NCI-H1930 (cell line): ENCODE data around the gene SOX21.

Experiments used
- DNase-seq, 2 experiments: peaks; one replicate each; lab custom pipeline; 2025; lab: John Stamatoyannopoulos, UW

SOX21 gene

DNA sequence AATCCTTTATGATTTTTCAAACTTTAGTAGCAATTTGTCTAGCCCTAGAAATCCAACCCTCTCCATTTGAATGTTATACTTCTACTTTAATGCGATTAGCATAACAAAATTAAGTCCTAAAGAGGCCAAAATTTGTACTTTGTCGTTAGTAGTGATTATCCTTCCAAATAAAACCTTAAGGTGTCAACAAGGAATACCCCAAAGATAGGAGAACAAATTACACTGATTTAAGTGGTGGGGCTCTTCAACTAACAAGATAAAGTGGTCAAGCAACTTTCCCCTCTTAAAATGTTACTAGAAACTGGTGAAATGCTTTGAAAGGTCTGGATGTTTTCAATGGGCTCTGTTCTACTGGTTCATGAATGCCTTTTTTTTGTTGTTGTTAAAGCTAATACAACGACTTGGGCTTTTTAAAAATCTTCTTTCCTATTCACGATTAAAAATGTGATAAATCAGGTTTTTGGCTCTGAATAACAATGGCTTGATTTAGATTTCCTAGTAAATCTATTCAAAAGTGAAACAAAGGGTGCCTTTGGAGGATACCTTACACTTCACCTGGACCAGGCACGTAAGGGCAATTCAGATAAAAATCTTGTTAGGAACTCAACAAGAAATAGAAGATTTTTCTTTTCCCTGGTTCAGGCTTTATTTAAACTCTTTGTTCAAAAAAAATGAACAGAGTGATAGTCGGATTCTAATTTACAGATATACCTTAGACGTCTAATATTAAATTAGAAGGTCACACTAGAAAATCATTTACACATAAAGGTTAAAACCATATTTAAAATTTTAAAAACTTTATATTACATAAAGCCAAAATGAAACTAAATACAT, 3.1 kb downstream of the SOX21 start:
- DNase-seq = no peak

- no peak for DNase-seq
Observed at GRCh38 chr13:94708031-94708859, 4.1 kb downstream of the SOX21 start.

- peak; percentile 45 to 50 for DNase-seq
Observed at GRCh38 chr13:94707400-94708021, 4.8 kb downstream of the SOX21 start.

- DNase-seq = peak; percentile 84 to 98
Observed at GRCh38 chr13:94706843-94707399, 5.4 kb downstream of the SOX21 start.

- no peak for DNase-seq
Observed at GRCh38 chr13:94706101-94706842, 6.1 kb downstream of the SOX21 start.

DNA sequence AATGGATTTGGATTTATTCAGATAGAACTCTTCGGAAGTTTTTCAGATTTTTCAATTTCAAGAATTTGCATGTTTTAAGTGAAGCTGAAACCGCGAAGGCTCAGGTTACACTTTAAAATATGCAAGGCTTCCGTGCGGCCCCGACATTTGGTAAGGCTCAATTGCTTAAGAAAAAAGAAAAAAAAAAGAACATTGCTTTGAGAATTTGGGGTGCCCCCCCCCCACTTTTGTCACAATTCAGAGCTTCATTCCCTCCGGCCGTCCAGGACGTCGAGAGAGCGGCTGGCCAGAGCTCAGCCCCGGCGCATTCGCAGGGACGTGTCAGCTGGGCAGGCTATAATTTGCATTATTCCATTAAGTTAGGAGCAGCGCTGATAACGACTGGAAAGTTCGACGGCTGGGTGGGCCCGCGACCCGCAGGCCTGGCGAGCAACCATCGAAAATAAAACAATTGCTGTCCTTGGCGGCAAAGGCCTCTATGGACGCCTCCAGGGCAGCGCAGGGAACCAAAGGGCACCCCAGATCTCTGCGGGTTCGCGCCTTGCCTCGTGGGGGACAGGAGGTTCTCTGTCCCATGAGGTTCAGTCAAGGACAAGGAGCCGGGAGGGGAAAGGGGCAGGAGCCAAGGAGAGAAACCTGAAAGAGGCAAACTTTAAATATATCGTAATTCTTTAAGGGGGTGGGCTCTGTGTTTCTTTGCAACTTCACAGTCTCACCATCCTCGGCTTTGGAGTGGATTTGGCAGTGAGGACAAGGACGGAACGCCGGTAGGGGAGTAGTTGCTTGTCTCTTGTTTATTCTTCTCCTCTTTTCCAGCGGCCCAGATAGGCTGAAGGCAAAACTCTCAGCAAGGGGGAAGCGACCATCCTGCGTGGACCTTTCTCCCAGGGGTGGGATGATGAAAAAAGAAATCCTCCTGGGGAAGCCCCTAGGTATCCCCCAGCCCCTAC, 7.0 kb downstream of the SOX21 start:
- no peak for DNase-seq

DNA sequence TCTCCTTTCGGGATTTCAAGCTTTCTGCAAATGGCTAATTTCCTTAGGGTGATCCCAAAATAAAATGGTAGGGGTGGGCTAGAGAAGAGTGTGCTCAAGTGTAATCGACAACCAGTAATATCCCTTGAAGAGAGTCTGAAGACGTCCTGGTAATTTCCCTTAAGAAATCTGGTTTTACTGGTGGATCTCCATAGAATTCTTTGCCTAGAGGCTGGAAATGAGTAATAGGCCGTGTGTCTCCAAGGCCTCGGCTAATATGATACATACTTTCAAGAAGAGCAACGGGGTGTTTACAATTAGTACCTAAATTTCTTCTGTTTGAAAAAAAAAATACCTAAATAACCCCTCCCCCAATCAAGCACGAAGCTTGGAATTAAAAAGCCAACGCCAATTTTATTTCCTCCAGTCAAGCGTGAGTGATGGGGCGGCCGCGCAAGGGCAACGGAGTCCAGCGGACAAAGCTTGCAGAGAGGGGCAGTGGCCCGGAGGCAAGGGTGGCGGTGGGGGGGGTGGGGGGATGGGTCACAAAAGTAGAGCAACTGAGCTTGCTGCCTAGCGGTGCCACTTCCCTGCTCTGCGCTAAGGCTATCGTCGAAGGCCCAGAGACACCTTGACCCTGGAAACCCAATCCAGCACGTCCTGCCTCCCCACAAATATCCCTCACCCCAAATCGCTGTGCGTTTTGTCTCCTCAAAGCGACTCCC, 7.8 kb downstream of the SOX21 start:
- DNase-seq = no peak

DNA sequence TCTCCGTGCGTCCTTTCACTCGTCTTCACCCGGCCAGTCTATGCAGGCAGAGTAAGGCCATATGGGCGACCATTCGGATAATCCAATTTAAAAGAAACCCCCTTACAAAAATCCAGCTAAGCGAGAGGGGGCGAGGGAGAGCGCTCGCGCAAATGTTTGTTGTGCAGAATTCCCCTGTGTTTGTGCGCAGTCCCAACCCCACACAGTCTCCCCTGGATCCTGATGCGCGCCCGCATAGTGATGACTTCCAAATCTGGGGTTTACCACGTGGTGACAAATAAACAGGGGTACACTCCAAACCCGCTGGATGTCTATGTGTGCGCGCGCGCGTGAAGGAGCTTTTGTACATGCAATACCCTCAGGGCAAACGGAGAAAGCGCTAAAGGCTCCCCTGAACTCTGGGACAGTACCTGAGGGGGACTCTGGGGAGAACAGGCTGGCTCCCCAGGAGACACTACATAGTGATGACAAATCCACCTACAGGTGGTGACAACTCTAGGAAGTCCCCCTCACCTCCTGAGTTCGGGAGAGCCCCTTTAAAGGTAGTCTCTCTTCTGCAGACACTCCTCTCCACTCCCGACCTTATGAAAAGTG, 8.5 kb downstream of the SOX21 start:
- DNase-seq = no peak

DNA sequence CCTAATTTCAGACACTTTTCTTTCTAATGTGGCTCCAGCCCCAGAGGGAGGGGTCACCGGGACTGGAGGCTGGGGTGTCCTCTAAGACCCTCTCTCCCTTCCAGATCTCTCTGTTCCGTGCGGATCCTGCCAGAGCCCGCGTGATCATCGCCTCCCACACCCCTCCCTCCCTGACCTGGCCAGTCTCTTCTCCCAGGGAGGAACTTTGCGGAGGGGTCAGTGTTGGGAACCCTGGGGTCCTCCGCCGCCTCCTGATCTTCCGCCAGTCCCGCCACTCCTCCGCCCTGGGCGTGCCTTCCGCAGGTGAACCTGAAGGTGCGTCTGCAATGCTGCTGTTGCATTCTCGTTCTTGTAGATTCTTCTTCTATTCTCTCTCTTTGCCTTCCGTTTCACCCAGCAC, 9.1 kb downstream of the SOX21 start:
- no peak for DNase-seq

DNA sequence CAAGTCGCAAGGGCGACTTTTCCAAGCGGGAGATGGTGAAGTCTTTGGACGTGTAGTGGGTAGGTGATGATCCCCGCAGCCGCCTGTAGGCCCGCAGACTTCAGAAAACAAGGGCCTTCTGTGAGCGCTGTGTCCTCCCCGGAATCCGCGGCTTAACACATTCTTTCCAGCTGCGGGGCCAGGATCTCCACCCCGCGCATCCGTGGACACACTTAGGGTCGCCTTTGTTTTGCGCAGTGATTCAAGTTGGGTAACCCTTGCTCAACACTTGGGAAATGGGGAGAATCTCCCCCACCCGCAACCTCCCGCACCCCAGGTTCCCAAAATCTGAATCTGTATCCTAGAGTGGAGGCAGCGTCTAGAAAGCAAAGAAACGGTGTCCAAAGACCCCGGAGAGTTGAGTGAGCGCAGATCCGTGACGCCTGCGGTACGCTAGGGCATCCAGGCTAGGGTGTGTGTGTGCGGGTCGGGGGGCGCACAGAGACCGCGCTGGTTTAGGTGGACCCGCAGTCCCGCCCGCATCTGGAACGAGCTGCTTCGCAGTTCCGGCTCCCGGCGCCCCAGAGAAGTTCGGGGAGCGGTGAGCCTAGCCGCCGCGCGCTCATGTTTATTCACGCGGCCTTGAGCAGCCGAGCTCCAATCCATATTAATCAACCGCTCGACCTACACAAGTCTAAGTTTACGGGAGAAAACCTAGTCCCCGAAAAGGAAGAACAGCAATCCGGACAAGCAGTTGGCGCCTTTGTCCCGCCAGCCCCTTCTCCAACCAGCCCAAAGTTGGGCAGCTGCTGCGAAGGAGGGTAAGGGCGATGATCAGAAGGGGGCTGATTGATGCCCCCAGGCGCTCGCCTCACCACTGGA, 9.9 kb downstream of the SOX21 start:
- no peak for DNase-seq

DNA sequence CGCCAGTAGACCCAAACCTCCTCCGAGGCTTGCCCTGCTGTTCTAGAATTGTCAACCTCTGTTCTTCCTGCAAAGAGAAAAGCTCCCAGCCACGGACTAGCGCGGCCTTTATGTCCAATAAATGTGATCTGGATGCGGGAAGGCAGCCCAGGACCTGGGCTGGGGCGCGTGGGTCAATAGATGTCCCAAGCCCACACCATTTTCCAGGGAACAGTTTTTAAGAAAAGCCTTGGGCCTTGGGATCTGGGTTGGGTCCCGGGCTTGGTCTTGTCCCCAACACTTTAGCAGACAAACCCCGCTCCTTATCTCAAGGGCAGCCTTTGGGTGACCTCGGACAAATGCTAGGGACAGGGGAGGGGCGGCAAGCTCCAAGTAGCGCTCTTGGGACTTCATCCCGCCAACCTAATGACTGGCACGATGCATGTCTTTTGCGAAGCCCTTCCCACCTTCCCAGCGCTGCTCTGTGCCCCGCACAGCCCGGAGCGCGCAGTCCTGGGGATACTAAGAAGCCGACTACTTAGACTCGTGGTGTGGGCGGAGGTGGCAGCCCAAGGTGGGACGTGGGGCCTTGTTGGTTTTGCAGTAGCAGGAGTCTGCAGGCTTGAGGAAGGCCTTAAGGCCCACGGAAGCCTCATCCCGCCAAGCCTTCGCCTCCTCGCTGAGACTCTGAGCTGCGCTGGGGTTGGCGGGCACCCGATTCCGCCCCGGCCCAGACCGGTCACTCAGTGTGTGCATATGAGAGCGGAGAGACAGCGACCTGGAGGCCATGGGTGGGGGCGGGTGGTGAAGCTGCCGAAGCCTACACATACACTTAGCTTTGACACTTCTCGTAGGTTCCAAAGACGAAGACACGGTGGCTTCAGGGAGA, 10.8 kb downstream of the SOX21 start:
- DNase-seq = no peak

DNA sequence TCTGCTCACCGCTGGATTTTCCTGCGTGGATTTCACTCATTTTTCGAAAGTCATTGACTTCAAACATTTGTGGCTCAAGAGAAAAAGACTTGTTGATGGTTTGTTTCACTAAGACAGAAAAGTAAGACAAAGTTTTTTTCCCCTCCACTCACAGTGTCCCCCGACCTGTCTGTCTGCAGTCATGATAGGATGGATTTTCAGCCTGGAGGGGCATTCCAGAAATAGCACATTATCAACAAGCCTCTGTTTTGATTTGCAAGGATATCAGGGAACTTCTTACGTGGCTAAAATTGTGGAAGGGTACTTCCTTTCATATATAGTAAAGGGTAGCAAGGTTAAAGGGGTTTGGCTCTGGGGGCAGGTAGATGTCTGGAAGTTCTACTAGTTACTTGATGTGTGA, 11.8 kb downstream of the SOX21 start:
- DNase-seq = no peak

- no peak for DNase-seq
Observed at GRCh38 chr13:94700051-94700535, 12.3 kb downstream of the SOX21 start.

DNA sequence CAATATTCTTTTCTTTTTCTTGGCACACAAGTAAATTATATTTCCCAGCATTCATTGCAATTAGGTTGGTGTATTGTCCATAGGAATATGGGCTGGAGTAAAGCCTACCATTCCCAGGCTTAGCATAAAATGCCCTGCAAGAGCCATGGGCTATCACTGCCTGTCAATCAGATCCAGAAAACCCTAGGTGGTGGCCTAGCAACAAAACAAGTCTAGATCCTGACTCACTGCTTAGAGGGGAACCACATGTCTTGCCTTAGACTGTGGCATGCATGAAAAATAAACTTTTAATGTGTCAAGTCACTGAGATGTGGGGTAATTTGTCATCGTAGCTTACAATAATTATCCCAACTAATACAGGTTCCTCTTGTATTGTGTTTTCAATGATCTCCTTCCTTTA, 16.2 kb downstream of the SOX21 start:
- DNase-seq = no peak

GRCh38 chr13:94692030-94692429, 20.3 kb downstream of the SOX21 start:
- DNase-seq = no peak

DNA sequence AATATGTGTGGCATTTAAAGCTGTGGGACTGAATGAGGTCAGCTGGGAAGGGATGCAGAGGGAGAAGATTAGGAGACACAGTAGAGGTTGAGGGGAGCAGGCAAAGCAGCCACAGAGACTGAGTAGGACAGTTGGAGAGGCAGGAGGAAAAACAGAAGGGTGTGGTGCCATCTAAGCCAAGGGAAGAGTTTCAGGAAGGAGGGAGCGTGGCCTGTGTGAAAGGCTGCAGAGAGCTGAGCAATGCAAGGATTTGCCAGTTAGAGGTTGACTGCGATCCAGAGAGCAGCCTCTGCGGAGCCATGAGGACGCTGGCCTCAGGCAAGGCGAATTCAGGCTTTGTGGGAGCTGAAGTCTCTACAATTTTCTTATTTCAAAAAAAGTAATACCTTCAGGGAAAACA, 28.9 kb downstream of the SOX21 start:
- DNase-seq = no peak

GRCh38 chr13:94682229-94682628, 30.1 kb downstream of the SOX21 start:
- no peak for DNase-seq
